HepG2 (cell line): ENCODE data around the gene PRELP. TPM values are rescaled to one million over a fixed set of nuclear protein-coding genes. Genes with fewer than 3 reads are reported as not detected.

Source experiments
- ATAC-seq: fragments of 200-7000 bp; cut with Tn5 transposase; 3 replicates; pipeline ENCODE4 v1.9.1; 2020; ENCODE audit warnings: mild to moderate bottlenecking, moderate library complexity
- BruUV-seq: library from RNA; stranded (reverse); fragments of 400-500 nt; replicated peaks from 2 replicates; lab custom pipeline; 2021; lab: Mats Ljungman, UMichigan
- CTCF ChIA-PET: fragments of 300-600 bp; formaldehyde crosslinking; extraction: SDS; loops from one replicate; lab custom pipeline; 2021; ENCODE audit warnings: low total read pairs, inconsistent platforms, low intra/inter-chr PET ratio; lab: Yijun Ruan, JAX
- POLR2A ChIA-PET: fragments of 350-600 bp; sonication (Branson Sonifier 250); formaldehyde crosslinking; loops from one replicate; lab custom pipeline; 2020; ENCODE audit warnings: antibody characterized with exemption, inconsistent platforms; lab: Yijun Ruan, JAX
- DNase-seq: peaks from one replicate; pipeline ENCODE4 v3.0.0-alpha.2; 2015; ENCODE audit warnings: low spot score
- FAIRE-seq: peaks from 3 replicates; lab custom pipeline; 2011; peaks lifted over from hg19 to GRCh38; lab: Jason Lieb, UNC
- H2AFZ ChIP-seq: one replicate; pipeline ENCODE4 v1.6.1; 2011; ENCODE audit warnings: low read length, inconsistent platforms
- H3K27ac ChIP-seq: fragments of 300-600 bp; 3 replicates; pipeline ENCODE4 v1.8.0; 2011; ENCODE audit warnings: mixed run types, mild to moderate bottlenecking, mixed read lengths, low read length, inconsistent platforms; ENCODE audit not compliant: insufficient read depth; ENCODE audit errors: extremely low read length
- H3K27me3 ChIP-seq, 2 experiments: fragments of 200-600 bp in 1 of 2; 2 replicates in 1 of 2; 3 replicates in 1 of 2; pipeline versions ENCODE4 v1.6.0 to v1.8.0; 2011; ENCODE audit warnings: low read length in 2 of 2, mild to moderate bottlenecking in 2 of 2, moderate library complexity in 2 of 2, inconsistent platforms in 1 of 2; ENCODE audit not compliant: insufficient read depth in 2 of 2, control insufficient read depth in 1 of 2
- H3K36me3 ChIP-seq, 2 experiments: fragments of 200-600 bp in 1 of 2; replicated peaks in 1 of 2; 2 replicates in 1 of 2; 3 replicates in 1 of 2; pipeline versions ENCODE4 v1.5.1 to v1.8.0; 2011; ENCODE audit warnings: low read length in 2 of 2, inconsistent platforms in 1 of 2; ENCODE audit not compliant: insufficient read depth in 2 of 2, control insufficient read depth in 1 of 2
- H3K4me1 ChIP-seq: 2 replicates; pipeline ENCODE4 v1.5.1; 2012; ENCODE audit warnings: low read length, inconsistent platforms; ENCODE audit not compliant: insufficient read depth
- H3K4me2 ChIP-seq: 2 replicates; pipeline ENCODE4 v1.6.0; 2011; ENCODE audit warnings: low read depth, low read length, inconsistent platforms
- H3K4me3 ChIP-seq, 3 experiments: fragments of 200-600 bp in 1 of 3; sonication (generic), shearing (Covaris generic) in 1 of 3; replicated peaks in 1 of 3; 2 replicates each; pipeline ENCODE4 v1.5.1; 2011 to 2016; ENCODE audit warnings: low read length in 3 of 3, inconsistent platforms in 2 of 3, low read depth in 2 of 3, mild to moderate bottlenecking in 2 of 3, control low read depth in 1 of 3, mixed read lengths in 1 of 3; ENCODE audit not compliant: insufficient read depth in 1 of 3
- H3K79me2 ChIP-seq: one replicate; pipeline ENCODE4 v1.6.1; 2011; ENCODE audit warnings: low read length, inconsistent platforms; ENCODE audit not compliant: insufficient read depth
- H3K9ac ChIP-seq: 2 replicates; pipeline ENCODE4 v1.6.0; 2011; ENCODE audit warnings: mild to moderate bottlenecking, low read depth, low read length, inconsistent platforms; ENCODE audit not compliant: insufficient read depth
- H3K9me3 ChIP-seq: 2 replicates; pipeline ENCODE4 v1.5.1; 2012; ENCODE audit warnings: mild to moderate bottlenecking, low read length
- H4K20me1 ChIP-seq: 2 replicates; pipeline ENCODE4 v1.6.0; 2011; ENCODE audit warnings: inconsistent platforms, mild to moderate bottlenecking, low read length, moderate library complexity; ENCODE audit not compliant: insufficient read depth
- ETV5 ChIP-seq: IDR thresholded peaks from 2 replicates; pipeline ENCODE4 v1.6.1; 2018; ENCODE audit warnings: missing biosample characterization, missing genetic modification reagents, inconsistent platforms, borderline replicate concordance
- GLI4 ChIP-seq: sonication (generic); formaldehyde crosslinking; IDR thresholded peaks from 2 replicates; pipeline ENCODE4 v1.5.1; 2020; ENCODE audit warnings: missing genetic modification reagents, mild to moderate bottlenecking, moderate library complexity, borderline replicate concordance
- NCOA2 ChIP-seq: sonication (generic); formaldehyde crosslinking; IDR thresholded peaks from 2 replicates; pipeline ENCODE4 v1.8.0; 2022; ENCODE audit warnings: inconsistent platforms
- RBAK ChIP-seq: sonication (generic); formaldehyde crosslinking; IDR thresholded peaks from 2 replicates; pipeline ENCODE4 v1.5.1; 2020; ENCODE audit warnings: mild to moderate bottlenecking, missing genetic modification reagents
- TEAD2 ChIP-seq: sonication (generic); formaldehyde crosslinking; IDR thresholded peaks from 2 replicates; pipeline ENCODE4 v1.9.0; 2021; ENCODE audit warnings: missing genetic modification reagents
- ZMYM2 ChIP-seq: sonication (generic); formaldehyde crosslinking; IDR thresholded peaks from 2 replicates; pipeline ENCODE4 v1.8.0; 2022; ENCODE audit warnings: mild to moderate bottlenecking, missing genetic modification reagents
- ZNF17 ChIP-seq: sonication (generic); formaldehyde crosslinking; IDR thresholded peaks from 2 replicates; pipeline ENCODE4 v1.5.0; 2020; ENCODE audit warnings: mild to moderate bottlenecking, missing genetic modification reagents
- ZNF746 ChIP-seq: sonication (generic); formaldehyde crosslinking; IDR thresholded peaks from 2 replicates; pipeline ENCODE4 v1.8.0; 2022; ENCODE audit warnings: mild to moderate bottlenecking, missing genetic modification reagents
- ZNF782 ChIP-seq: sonication (generic); formaldehyde crosslinking; IDR thresholded peaks from 2 replicates; pipeline ENCODE4 v1.4.0; 2020; ENCODE audit warnings: missing genetic modification reagents, mild to moderate bottlenecking, borderline replicate concordance
- WGBS: methylation state at CpG from one replicate; pipeline ENCODE4 v1.1.6; 2017; ENCODE audit warnings: low lambda C conversion rate; 5-methylcytosine and 5-hydroxymethylcytosine counted together
- in situ Hi-C: cut with HindIII; loops from 2 replicates; pipeline ENCODE4 v1.10.0; 2017; ENCODE audit warnings: low pct_unique_long_range_greater_than_20kb; ENCODE audit not compliant: extremely low pct_ligation_motif_present
- intact Hi-C: fragments of 100-400 bp; cut with micrococcal nuclease; formaldehyde crosslinking; loops from one replicate; pipeline ENCODE4 v1.10.0; 2022; ENCODE audit not compliant: unreplicated experiment
- polyA plus RNA-seq, 8 experiments: library from polyadenylated mRNA; depleted of rRNA in 3 of 8; stranded (reverse) in 7 of 8; unstranded in 1 of 8; fragments of >200 nt; fragmentation: Illumina TruSeq in 4 of 8; extraction: Trizol in 4 of 8; gene quantifications; 2 replicates each; pipeline versions ENCODE4 v1.2.1 to v1.2.3, GENCODE V29; 2011 to 2016; ENCODE audit warnings: low read depth in 4 of 8, missing spikeins in 1 of 8, mixed read lengths in 1 of 8; ENCODE audit not compliant: insufficient read depth in 1 of 8
- total RNA-seq, 5 experiments: library from RNA; depleted of rRNA; stranded (reverse); fragments of >200 nt; fragmentation: Illumina TruSeq; extraction: Trizol; gene quantifications; 2 replicates each; pipeline ENCODE4 v1.2.3, GENCODE V29; 2016; ENCODE audit warnings: low read depth in 1 of 5
- TF ChIP-seq, protein P1 (sequence below): IDR thresholded peaks from 2 replicates; pipeline ENCODE4 v1.6.1; 2016; ENCODE audit warnings: low read depth, borderline replicate concordance
- TF ChIP-seq, protein P2 (sequence below): IDR thresholded peaks from 2 replicates; pipeline ENCODE4 v1.6.1; 2016; ENCODE audit warnings: missing genetic modification reagents, missing compliant biosample characterization
- TF ChIP-seq, protein P3 (sequence below): sonication (generic); formaldehyde crosslinking; IDR thresholded peaks from 2 replicates; pipeline ENCODE4 v1.4.0; 2020; ENCODE audit warnings: missing genetic modification reagents, borderline replicate concordance

The PRELP gene
- total and polyA plus RNA-seq, 2 of the 13 experiments (the other 11 are each of a cell fraction or from before 2014, with no cell fraction given), result not detected

DNA sequence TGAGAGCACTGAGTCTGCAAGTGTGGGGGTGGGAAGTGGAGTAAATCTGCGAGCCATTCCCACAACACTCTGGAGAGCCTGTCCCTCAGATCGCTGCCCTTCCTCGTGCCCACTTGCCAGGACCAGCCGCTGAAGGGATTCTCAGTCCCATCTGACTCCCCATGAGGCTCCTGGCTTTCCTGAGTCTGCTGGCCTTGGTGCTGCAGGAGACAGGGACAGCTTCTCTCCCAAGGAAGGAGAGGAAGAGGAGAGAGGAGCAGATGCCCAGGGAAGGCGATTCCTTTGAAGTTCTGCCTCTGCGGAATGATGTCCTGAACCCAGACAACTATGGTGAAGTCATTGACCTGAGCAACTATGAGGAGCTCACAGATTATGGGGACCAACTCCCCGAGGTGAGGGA lies 20.2 kb downstream of the PRELP start:
- BruUV-seq, result no TSS peak
- no peak overlapping the region for H3K4me2 ChIP-seq
- H3K4me3 ChIP-seq, result no peak overlapping the region
- FAIRE-seq (no peak), ATAC-seq (no peak), DNase-seq (no peak)
- H3K27ac ChIP-seq, result no peak overlapping the region
- POLR2A ChIA-PET, result no interaction called here
- in situ Hi-C loops (no loop called here), intact Hi-C loops (no loop called here)
- WGBS, result 30% methylated on average over 5 of the region's 7 CpGs
- H3K36me3 ChIP-seq, result no peaks in the 10 kb centered on the region
- H2AFZ ChIP-seq, result no peak overlapping the region
- H3K9me3 ChIP-seq, result no peaks in the 10 kb centered on the region
- H4K20me1 ChIP-seq, result no peaks in the 10 kb centered on the region
- H3K79me2 ChIP-seq, result no peaks in the 10 kb centered on the region
- H3K4me1 ChIP-seq, result no peaks in the 10 kb centered on the region
- CTCF ChIA-PET, result no interaction called here
- H3K27me3 ChIP-seq, result peaks cover 0 to 28% of the 10 kb centered on the region in 2 experiments; a peak in 2 of 5 replicates
- H3K9ac ChIP-seq, result no peak overlapping the region
- TF ChIP-seq ZMYM2 (CRISPR knock-in tag), result no peak
- TF ChIP-seq TEAD2, result no peak
- no peak for TF ChIP-seq ETV5 (CRISPR knock-in tag)
- TF ChIP-seq, protein P1, sequence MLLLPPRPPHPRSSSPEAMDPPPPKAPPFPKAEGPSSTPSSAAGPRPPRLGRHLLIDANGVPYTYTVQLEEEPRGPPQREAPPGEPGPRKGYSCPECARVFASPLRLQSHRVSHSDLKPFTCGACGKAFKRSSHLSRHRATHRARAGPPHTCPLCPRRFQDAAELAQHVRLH (CRISPR knock-in tag), result no peak
- TF ChIP-seq, protein P2, sequence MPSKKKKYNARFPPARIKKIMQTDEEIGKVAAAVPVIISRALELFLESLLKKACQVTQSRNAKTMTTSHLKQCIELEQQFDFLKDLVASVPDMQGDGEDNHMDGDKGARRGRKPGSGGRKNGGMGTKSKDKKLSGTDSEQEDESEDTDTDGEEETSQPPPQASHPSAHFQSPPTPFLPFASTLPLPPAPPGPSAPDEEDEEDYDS (CRISPR knock-in tag), result no peak
- TF ChIP-seq, protein P3, sequence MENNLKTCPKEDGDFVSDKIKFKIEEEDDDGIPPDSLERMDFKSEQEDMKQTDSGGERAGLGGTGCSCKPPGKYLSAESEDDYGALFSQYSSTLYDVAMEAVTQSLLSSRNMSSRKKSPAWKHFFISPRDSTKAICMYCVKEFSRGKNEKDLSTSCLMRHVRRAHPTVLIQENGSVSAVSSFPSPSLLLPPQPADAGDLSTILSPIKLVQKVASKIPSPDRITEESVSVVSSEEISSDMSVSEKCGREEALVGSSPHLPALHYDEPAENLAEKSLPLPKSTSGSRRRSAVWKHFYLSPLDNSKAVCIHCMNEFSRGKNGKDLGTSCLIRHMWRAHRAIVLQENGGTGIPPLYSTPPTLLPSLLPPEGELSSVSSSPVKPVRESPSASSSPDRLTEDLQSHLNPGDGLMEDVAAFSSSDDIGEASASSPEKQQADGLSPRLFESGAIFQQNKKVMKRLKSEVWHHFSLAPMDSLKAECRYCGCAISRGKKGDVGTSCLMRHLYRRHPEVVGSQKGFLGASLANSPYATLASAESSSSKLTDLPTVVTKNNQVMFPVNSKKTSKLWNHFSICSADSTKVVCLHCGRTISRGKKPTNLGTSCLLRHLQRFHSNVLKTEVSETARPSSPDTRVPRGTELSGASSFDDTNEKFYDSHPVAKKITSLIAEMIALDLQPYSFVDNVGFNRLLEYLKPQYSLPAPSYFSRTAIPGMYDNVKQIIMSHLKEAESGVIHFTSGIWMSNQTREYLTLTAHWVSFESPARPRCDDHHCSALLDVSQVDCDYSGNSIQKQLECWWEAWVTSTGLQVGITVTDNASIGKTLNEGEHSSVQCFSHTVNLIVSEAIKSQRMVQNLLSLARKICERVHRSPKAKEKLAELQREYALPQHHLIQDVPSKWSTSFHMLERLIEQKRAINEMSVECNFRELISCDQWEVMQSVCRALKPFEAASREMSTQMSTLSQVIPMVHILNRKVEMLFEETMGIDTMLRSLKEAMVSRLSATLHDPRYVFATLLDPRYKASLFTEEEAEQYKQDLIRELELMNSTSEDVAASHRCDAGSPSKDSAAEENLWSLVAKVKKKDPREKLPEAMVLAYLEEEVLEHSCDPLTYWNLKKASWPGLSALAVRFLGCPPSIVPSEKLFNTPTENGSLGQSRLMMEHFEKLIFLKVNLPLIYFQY, result no peak
- no peak for TF ChIP-seq NCOA2 (CRISPR knock-in tag)
- TF ChIP-seq ZNF746 (CRISPR knock-in tag), result no peak
- TF ChIP-seq ZNF17 (CRISPR knock-in tag), result no peak
- no peak for TF ChIP-seq RBAK (CRISPR knock-in tag)
- no peak for TF ChIP-seq GLI4 (CRISPR knock-in tag)
- TF ChIP-seq ZNF782 (CRISPR knock-in tag), result no peak
